KOPT-K1 (cell line): ENCODE results near the gene NCOA3.

Source experiments
- H3K27ac ChIP-seq: fragments of 200-600 bp; sonication (generic); 2 replicates; pipeline ENCODE4 v1.5.1; 2016; ENCODE audit warnings: antibody characterized with exemption, mild to moderate bottlenecking, low read depth, low read length; ENCODE audit not compliant: poor library complexity, severe bottlenecking
- H3K36me3 ChIP-seq: fragments of 200-600 bp; sonication (generic); 2 replicates; pipeline ENCODE4 v1.5.1; 2017; ENCODE audit warnings: antibody characterized with exemption, mild to moderate bottlenecking, low read length, moderate library complexity; ENCODE audit not compliant: insufficient read depth
- H3K9me3 ChIP-seq: fragments of 200-600 bp; sonication (generic); 2 replicates; pipeline ENCODE4 v1.5.1; 2017; ENCODE audit warnings: antibody characterized with exemption, low read length, mild to moderate bottlenecking; ENCODE audit not compliant: insufficient read depth, poor library complexity, severe bottlenecking

The NCOA3 gene

DNA sequence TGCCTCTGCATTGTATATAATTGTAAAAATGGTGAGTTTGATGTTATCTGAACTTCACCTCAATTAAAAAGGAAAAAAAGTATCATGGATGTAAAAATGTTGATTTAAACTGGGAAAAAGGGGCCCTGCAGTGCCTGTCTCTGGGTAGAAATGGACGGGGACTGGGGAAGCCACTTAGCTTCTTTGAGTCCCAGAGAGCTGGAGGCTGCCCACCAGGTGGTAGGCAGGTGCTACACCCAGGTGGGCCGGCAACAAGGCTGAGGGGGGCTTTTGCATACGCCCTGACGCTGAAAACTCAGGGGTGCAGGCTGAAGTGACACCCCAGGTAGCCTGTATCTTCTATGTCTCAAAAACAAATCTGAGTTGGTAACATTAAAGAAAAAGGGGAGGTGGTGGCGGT is 165.4 kb downstream of the NCOA3 start:
- Histone ChIP-seq H3K36me3 (no peaks in the 10 kb centered on the region), H3K27ac (no peak overlapping the region), H3K9me3 (no peaks in the 10 kb centered on the region)

DNA sequence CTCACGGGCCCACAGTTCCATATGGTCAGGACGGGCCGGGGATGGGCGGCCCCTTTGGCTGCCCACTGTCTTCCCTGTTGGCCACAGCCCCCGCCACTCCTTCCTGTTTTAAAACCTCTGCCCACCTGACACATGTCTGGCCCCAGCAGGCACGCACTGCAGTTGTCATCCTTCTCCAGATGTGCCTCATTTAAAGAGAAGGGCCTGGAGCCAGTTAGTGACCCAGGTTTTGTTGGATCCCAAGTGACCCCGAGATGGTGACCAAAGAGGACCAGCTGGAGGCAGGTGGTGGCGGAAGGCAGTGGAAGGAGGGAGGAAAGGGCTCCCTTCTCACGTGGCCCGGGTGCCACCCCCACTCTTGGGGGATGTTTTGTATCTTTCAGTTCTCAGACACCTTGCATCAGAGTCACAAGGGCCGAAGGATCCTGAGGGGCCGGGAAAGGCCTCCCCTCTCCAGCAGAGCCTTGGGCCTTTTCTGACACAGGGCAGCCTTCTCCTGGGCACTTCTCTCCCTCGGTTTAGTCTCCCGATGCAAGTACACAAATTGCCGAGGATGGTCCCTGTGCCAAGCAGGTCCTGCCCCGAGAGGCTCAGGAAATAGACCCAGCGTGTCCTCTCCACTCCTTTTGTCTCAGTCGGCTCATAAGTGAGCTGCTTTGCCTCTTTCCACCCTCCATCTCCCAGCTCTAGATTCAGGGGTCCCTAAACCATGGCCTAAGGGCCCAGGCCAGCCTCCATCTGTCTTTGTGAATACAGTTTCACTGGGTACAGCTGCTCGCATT is 166.0 kb downstream of the NCOA3 start:
- H3K36me3 ChIP-seq: no peaks in the 10 kb centered on the region
- H3K9me3 ChIP-seq: no peaks in the 10 kb centered on the region
- no peak overlapping the region for H3K27ac ChIP-seq

DNA sequence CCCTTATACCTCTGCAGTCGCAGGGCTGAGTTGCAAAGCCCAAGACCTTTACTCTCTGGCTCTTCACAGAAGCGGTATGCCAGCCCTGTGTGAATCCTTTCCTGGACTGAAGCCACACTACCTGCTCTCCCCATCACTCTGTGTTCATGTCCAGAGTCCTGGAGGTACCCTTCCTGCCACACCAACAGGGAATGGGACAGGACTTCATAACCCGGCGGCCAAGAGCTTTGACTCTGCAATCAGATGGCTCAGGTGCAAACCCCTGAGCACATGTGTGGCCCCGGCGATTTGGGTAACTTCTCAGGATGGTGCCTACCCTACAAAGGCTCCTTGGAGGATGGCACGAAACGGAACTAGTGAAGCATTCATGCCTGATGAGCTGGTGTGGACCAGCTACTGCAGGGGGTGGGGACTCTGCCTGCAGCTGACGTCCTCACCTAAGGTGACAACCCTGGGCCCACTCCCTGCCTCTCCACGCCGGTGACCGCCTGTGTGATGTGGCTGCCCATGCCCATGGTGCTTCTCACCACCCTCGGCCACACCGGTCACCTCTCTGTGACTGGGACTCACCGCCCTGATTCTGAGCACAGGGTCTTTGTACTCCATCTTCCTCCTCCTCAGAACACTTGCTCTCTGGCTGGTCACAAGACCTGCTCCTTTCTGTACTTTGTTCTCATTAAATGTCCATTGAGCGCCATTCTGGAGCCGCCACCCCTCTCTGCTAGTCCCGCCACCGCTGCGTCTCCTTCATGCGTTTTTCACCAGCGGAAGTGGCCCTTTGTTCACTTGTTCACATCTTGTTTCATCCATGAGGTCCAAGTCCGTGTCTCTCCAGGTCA is 166.8 kb downstream of the NCOA3 start:
- H3K36me3 ChIP-seq: no peaks in the 10 kb centered on the region

DNA sequence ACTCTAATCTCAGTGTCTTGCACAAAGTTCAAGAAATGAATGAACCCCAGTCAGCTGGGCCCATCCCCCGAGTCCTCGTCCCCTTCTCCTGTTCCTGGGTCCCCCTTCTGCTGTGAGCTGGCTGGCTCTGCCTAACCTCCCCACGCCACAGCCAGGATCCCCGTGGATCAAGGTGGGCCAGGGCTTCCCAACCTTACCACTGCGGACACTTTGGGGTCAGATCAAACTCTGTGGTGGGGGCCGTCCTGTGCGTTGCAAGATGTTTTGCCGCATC is 167.4 kb downstream of the NCOA3 start:
- no peaks in the 10 kb centered on the region for H3K36me3 ChIP-seq
- H3K27ac ChIP-seq: no peak overlapping the region
- no peaks in the 10 kb centered on the region for H3K9me3 ChIP-seq

More for the DNA sequence above, 166.8 kb downstream of the NCOA3 start:
- Histone ChIP-seq H3K27ac (no peak overlapping the region), H3K9me3 (no peaks in the 10 kb centered on the region)

DNA sequence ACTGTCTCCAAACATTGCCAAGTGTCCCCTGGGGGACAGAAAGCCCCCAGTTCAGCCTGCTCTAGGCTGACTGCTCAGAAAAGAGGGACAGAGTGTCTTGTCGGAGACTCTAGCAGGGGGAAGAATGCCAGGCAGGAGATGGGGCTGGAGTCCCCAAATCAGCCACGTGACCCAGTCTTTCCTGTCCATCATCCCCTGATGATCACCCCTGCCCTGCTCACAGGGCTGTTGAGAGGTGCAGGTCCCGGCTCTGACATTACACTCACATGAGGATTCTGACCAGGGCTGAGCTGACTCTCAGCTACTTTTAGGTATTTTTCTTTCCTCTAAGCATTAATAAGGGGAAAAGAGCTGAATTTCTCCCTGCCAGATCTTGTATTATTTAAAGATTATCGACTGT is 167.8 kb downstream of the NCOA3 start:
- no peaks in the 10 kb centered on the region for H3K9me3 ChIP-seq
- H3K27ac ChIP-seq: no peak overlapping the region
- H3K36me3 ChIP-seq: no peaks in the 10 kb centered on the region

DNA sequence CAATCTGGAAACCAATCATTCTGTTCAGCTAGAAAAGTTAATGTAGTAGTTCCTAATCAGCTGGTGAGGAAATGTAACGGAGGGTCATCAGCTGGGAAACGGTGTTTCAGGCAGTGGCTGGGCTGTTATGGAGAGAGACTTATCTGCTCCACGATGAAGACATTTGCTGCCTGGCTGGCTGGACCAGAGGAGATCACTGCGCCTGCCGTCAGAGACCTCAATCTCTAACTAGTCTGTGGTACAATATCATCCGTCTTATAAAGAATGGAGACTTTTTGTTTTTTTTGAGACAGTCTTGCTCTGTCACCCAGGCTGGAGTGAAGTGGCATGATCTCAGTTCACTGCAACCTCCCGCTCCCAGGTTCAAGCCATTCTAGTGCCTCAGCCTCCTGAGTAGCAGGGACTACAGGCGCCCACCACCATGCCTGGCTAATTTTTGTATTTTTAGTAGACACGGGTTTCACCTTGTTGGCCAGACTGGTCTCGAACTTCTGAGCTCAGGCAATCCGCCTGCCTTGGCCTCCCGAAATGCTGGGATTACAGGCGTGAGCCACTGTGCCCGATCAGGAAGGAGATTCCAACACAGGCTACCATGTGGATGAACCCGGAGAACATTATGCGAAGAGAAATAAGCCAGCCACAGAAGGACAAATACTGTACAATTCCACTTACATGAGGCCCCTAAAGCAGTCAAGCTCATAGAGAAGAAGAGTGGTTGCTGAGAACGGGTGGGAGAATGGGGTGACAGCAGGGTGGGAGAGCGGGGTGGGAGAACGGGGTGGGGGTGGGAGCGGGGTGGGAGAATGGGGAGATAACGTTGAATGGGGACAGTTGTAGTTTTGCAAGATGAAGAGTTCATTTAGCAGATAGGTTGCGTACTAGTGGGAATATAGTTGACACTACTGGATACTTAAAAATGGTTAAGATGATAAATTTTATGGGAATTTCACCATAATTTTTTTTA is 168.5 kb downstream of the NCOA3 start:
- Histone ChIP-seq H3K27ac (no peak overlapping the region), H3K9me3 (no peaks in the 10 kb centered on the region), H3K36me3 (no peaks in the 10 kb centered on the region)

DNA sequence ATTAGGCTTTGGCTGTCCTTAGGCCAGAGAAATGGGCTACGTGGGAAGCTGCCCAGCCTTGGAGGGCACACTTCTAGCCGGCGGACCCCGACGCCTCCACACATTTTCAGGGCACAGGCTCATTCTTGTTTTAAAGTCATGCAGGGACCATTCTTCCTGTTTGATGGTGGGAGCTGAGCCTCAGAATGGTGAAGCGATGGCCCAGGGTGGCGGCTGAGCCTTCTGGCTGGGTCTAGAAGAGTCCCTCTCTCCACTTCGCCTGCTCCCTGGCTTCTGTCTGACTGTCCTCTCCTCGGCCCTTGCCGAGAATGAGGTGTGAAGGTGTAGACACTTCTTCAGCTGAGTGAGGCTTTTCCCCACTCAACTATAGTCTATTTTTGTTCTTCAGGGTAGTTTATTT is 169.2 kb downstream of the NCOA3 start:
- Histone ChIP-seq H3K9me3 (no peaks in the 10 kb centered on the region), H3K36me3 (no peaks in the 10 kb centered on the region), H3K27ac (no peak overlapping the region)

DNA sequence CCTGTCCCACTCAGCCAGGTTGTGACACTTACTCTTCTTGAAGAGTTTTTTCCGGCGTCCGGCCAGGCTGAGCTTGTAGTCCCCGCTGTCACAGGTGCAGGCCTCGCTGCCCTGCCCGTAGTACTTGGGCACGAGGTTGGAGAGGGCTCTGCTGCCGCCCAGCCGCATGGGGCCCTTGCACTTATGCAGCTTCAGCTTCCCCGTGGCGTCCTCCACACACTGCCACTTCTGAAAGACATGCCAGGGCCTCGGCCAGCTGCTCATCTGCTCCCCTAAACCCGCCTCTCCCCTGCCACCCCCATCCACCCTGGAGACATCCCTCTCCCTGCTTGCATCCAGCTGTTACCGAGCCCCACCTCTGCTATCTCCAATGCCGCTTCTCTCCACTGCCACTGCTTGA is 170.5 kb downstream of the NCOA3 start:
- H3K36me3 ChIP-seq: no peaks in the 10 kb centered on the region
- no peak overlapping the region for H3K27ac ChIP-seq
- no peaks in the 10 kb centered on the region for H3K9me3 ChIP-seq

DNA sequence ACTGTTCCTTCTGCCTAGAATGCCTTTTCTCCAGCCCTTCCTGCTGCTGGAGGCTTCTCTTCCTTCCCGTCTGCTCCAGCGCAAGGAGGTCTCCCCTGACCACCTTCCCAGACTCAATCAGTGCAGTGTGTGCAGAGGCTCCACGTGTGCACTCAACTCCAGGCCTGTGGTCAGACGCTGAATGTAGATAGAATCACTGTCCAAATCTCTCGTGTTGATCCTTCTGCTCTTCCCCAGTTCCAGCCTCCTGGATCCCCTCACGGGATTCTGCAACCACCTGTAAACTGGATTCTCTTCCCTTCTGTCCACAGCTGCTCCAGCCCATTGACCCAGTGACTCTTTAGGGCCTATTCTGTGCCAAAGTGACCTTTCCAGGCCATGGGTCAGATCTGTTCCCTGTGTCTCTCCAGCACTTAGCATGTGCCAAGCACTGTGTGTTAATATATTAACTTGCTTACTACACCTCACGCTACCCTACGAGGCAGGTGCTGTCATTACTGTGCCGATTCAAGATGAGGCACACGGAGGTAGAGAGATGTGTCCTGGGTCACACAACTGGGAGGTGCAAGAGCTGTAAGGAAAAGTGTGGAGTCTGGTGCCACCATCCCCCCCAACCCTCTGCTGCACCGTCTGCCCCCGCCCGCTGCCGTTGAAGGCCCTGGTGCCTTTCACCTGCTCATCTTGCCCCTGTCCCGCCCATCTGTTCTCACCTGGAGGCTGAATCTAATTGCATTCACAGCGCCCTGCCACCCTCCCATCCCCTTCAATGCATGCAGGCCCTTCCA is 171.4 kb downstream of the NCOA3 start:
- no peaks in the 10 kb centered on the region for H3K36me3 ChIP-seq
- H3K9me3 ChIP-seq: no peaks in the 10 kb centered on the region
- no peak overlapping the region for H3K27ac ChIP-seq

DNA sequence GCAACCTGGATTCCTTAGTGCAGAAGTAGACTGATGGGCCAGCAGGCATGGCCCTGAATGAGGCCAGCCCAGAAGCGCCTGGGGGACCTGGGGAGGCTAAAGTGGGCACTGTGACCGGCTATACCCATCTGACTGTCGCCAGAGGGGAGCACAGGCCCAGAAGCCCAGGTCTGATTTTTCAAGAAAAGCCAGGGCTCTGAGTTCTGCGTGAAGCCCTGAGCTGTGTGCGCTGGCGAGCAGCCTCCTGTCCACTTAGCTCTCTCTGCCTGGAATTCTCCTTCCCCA is 171.9 kb downstream of the NCOA3 start:
- no peak overlapping the region for H3K27ac ChIP-seq
- H3K36me3 ChIP-seq: no peaks in the 10 kb centered on the region
- no peaks in the 10 kb centered on the region for H3K9me3 ChIP-seq

DNA sequence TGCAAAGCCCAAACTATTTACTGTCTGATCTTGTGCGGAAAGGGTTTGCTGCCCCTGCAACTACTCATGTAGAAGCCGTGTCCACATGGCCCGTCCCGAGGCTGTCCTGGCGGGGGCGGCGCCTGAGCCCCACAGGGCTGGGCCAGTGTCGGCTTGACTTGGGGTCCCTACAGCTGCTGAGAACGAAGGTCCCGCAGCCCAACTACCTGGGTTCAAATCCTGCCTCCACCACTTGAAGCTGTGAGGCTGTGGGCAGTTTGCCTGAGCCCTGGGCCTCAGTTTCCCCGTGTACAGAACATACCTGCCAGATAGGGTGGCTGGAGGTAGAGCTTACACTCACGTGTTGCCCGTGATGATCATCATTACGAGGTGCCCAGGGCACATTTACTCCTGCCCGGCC is 172.5 kb downstream of the NCOA3 start:
- H3K27ac ChIP-seq: no peak overlapping the region
- H3K36me3 ChIP-seq: no peaks in the 10 kb centered on the region
- H3K9me3 ChIP-seq: no peaks in the 10 kb centered on the region

DNA sequence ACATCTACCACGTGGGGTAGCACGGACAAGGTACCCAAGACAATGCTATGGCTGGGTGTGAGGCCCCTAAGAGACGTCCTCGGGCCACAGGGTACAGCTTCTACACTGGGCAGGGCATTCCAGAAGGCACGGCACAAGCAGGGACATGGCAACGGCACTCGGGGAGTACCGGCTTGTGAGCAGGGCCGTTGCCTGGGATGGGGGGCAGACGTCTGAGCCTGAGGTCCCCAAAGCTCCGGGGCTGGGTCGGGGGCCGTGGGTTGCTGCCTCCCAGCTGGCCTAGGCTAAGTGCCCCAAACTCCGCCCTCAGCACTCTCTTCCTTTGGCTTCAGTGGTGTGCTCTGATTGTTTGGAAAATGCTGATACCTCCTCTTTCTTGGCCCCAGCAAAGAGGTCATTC is 173.0 kb downstream of the NCOA3 start:
- H3K9me3 ChIP-seq: no peaks in the 10 kb centered on the region
- no peaks in the 10 kb centered on the region for H3K36me3 ChIP-seq
- H3K27ac ChIP-seq: no peak overlapping the region

DNA sequence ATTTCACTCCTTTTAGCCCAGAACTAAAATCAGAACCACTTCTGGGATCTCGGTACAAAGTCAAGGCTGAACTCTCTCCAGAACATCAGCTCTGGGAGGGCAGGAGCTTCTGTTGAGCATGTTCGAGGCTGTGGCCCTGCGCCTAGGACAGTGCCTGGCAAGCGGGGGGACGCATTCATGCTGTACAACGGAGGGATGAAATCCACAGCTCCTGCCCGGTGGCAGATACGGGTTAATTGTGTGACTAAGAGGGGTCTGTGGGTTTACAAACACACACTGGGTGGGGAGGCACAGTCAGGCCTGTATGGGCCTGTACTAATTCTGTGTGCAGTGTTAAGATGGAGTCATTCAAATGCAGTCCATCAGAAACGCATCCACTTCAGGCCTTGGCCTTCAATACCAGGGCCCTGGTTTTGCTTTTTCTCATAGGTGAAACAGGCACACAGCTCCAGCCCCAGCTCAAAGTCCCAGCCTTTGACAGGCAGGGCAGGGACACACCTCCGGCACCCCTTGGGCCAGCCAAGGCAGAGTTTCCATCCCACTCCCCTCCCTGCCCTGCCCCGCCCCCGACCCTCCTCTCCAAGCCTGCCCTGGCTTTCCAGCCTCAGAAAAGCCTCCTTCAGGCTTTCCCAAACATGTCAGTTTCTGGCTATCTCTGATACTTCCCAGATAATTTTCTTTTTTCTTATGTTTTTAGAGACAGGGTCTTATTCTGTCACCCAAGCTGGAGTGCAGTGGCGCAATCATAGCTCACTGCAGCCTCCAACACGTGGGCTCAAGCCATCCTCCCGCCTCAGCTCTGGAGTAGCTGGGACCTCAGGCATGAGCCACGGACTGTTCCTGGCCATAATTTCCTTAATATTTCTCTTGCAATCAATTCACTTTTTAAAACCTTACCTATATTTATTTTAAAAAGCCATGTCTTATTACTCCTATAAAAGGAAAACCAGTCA is 173.8 kb downstream of the NCOA3 start:
- H3K9me3 ChIP-seq: no peaks in the 10 kb centered on the region
- no peaks in the 10 kb centered on the region for H3K36me3 ChIP-seq
- no peak overlapping the region for H3K27ac ChIP-seq

DNA sequence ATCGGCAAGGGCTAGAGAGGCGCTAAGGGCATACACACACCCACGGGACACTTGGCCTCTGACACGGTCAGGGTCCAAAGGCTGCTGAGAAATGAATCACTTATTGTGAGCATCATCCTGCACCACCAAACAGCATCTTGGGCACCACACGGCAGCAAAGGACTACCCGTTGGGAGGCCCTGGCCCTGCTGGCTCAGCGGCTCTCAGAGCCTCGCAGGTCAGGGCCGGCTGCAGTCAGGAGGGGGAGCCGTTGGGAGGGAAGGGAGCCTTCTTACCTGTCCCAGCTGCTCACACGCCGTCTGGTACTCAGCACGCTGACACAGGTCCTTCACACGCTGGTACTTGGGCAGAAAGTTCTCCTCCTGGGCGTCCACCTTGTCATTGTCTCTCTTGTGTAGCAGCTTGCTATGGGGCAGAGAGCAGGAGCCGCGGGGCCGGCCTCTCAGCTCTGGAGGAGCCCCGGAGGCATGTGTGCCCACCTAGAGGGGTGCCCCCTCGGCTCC is 174.6 kb downstream of the NCOA3 start:
- Histone ChIP-seq H3K36me3 (no peaks in the 10 kb centered on the region), H3K27ac (no peak overlapping the region), H3K9me3 (no peaks in the 10 kb centered on the region)
